Bronchial epithelial cell (primary cell): ENCODE data around the gene ZFAND3. TPM values are rescaled to one million over a fixed set of nuclear protein-coding genes. Genes with fewer than 3 reads are reported as not detected.

ENCODE experiments used
- DNase-seq: peaks from one replicate; pipeline ENCODE4 v3.0.0-alpha.2; 2010; ENCODE audit warnings: low read depth
- FAIRE-seq: peaks from 2 replicates; lab custom pipeline; 2011; peaks lifted over from hg19 to GRCh38; lab: Jason Lieb, UNC
- H3K27me3 ChIP-seq: 2 replicates; pipeline ENCODE4 v1.5.1; 2011; ENCODE audit warnings: low read length; ENCODE audit not compliant: control insufficient read depth, insufficient read depth
- H3K36me3 ChIP-seq: 2 replicates; pipeline ENCODE4 v1.5.1; 2011; ENCODE audit warnings: low read length; ENCODE audit not compliant: control insufficient read depth, insufficient read depth
- H3K4me3 ChIP-seq: 2 replicates; pipeline ENCODE4 v1.5.1; 2011; ENCODE audit warnings: mild to moderate bottlenecking, low read depth, low read length, control low read depth
- total RNA-seq: library from RNA; depleted of rRNA; stranded (reverse); fragments of >200 nt; gene quantifications from 2 replicates; pipeline ENCODE4 v1.2.1, GENCODE V29; 2014
- TF ChIP-seq, protein P1 (sequence below): IDR thresholded peaks from 2 replicates; pipeline ENCODE4 v1.5.1; 2011; ENCODE audit warnings: mild to moderate bottlenecking, moderate library complexity, low read length, control low read depth, inconsistent platforms; ENCODE audit not compliant: insufficient read depth, severe bottlenecking

ZFAND3 gene
- total RNA-seq, 1 donor from 2014 or later = 25.5 TPM

DNA sequence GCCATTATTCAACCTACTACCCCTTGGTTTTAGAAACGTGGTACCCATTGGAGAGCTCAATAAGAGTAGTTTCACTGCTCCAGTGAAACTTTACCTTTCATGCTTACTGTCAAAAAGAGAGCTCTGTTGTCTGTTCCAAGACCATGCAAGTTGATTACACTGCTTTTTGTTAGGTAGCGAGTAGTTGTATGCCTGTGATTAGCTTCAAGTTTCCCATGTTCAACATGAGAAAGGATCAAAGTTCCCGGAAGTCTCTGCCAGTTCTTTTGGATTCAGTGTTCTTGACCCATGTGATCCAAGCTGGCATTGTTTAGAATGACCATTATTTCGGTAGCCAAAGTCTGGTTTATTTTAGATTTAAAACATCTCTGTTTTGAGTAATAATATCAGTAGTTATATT, 107.1 kb downstream of the ZFAND3 start:
- no peaks in the 10 kb centered on the region for H3K27me3 ChIP-seq
- no peak for FAIRE-seq
- TF ChIP-seq, protein P1, sequence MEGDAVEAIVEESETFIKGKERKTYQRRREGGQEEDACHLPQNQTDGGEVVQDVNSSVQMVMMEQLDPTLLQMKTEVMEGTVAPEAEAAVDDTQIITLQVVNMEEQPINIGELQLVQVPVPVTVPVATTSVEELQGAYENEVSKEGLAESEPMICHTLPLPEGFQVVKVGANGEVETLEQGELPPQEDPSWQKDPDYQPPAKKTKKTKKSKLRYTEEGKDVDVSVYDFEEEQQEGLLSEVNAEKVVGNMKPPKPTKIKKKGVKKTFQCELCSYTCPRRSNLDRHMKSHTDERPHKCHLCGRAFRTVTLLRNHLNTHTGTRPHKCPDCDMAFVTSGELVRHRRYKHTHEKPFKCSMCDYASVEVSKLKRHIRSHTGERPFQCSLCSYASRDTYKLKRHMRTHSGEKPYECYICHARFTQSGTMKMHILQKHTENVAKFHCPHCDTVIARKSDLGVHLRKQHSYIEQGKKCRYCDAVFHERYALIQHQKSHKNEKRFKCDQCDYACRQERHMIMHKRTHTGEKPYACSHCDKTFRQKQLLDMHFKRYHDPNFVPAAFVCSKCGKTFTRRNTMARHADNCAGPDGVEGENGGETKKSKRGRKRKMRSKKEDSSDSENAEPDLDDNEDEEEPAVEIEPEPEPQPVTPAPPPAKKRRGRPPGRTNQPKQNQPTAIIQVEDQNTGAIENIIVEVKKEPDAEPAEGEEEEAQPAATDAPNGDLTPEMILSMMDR = no peak

DNA sequence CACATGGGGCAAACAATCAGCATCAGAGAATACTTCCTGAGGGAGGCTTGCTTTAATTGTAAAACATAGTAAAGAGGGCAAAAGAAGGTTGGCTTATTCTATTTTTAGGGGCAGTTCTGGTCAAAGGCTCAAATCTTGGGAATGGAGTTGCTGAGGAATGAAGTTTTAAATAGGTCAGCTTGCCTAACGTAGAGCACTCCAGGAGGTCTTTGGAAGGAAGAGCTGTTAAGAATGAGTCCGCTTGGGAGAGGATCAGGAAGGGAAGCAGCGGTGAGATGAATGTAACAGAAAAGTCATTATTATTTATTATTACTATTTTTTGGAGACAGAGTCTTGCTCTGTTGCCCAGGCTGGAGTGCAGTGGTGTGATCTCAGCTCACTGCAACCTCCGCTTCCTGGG, 108.7 kb downstream of the ZFAND3 start:
- Histone ChIP-seq H3K27me3 (no peaks in the 10 kb centered on the region), H3K4me3 (no peak overlapping the region), H3K36me3 (no peaks in the 10 kb centered on the region)
- no peak for FAIRE-seq
- DNase-seq = no peak
- TF ChIP-seq, protein P1 = no peak

More for the DNA sequence above, 107.1 kb downstream of the ZFAND3 start:
- no peak for DNase-seq
- Histone ChIP-seq H3K36me3 (no peaks in the 10 kb centered on the region), H3K4me3 (no peak overlapping the region)

DNA sequence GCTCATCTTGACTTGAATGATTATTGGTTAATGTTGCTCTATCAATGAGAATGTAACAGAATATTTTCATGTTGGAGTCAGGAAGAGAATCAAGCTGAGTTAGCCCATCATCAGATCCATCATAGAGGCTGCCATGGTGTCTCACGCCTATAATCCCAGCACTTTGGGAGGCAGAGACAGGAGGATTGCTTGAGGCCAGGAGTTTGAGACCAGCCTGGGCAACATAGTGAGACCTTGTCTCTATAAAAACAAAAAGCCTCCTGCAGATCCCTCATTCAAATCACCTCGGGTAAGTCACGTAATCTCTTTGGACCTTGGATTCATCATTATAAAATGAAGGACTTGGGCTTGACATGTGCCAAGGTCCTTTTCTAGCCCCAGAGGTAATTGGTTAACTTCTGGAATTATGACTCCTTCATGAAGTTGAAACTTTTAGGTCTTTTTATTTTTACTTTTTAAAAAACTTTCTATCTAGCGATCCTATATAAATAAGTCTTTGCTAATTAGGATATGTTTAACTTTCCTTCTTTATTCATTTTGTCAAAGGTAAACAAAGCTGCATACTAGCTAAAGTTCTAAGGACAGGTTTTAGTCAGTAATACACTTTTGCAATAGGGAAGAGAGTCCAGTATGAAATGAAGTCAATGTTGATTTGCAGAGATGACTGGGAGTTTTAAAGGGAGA, 110.9 kb downstream of the ZFAND3 start:
- Histone ChIP-seq H3K36me3 (no peaks in the 10 kb centered on the region), H3K27me3 (no peaks in the 10 kb centered on the region), H3K4me3 (no peak overlapping the region)
- FAIRE-seq (no peak), DNase-seq (no peak)
- TF ChIP-seq, protein P1 = no peak

DNA sequence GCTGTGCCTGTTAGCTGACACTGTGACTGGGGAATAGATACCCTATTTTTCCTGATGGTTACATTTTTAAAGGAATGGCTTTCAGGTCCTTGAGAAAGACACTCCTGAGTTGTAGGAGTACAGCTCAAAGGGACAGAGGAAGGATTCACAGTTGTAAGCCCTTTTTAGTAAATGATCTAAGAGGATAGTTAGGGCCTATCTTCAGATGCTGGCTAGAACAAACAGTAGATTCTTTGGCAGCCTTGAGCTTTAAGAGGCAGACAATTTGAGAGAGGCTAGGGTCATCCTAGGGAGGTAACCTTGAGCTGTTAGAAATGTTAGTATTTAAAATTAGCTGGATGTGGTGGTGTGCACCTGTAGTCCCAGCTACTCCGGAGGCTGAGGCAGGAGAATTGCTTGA, 111.5 kb downstream of the ZFAND3 start:
- Histone ChIP-seq H3K36me3 (no peaks in the 10 kb centered on the region), H3K27me3 (no peaks in the 10 kb centered on the region), H3K4me3 (no peak overlapping the region)
- DNase-seq (no peak), FAIRE-seq (no peak)
- TF ChIP-seq, protein P1 = no peak

DNA sequence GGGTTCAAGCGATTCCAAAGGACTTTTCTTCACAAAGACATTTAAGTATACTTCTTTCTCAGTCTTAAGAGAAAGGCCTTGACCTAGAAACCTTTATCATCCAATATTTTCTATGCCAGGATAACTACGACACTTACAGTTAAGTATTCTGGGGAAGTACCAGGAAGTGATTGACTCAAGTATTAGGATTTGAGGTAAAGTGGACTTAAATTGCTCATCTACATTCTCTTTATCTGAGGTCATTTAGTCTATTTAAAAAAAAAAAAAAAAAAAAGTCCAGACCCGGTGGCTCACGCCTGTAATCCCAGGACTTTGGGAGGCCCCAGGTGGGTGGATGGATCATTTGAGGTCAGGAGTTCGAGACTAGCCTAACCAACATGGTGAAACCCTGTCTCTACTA, 114.7 kb downstream of the ZFAND3 start:
- no peaks in the 10 kb centered on the region for H3K27me3 ChIP-seq
- TF ChIP-seq, protein P1 = no peak
- H3K4me3 ChIP-seq = no peak overlapping the region
- DNase-seq = peak; percentile 25
- no peak for FAIRE-seq
- no peaks in the 10 kb centered on the region for H3K36me3 ChIP-seq

DNA sequence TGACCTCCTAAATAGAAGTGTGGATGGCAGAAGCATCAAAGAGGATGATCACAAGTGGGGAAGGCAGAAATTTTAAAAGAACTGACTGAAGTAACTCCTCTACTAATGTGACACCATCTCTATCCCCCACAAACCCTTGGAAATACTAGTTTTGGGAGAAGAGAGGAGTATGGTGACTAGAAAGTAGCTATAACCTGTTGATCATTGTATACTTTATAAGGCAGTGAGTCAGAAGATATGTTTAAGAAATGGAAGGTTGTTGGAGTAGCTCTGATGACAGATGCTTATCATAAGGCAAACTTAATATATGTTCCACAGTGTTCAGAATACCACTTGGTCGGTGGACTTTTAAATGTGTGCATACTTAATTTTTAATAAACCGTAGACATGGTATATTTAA, 116.6 kb downstream of the ZFAND3 start:
- DNase-seq (no peak), FAIRE-seq (no peak)
- Histone ChIP-seq H3K36me3 (no peaks in the 10 kb centered on the region), H3K27me3 (no peaks in the 10 kb centered on the region), H3K4me3 (no peak overlapping the region)
- TF ChIP-seq, protein P1 = no peak
